HFF-Myc (cell line): ENCODE results near the gene LRP8.

Experiments used
- DNase-seq: peaks from one replicate; pipeline ENCODE4 v3.0.0-alpha.2; 2011; ENCODE audit warnings: low read depth; ENCODE audit errors: extremely low read depth
- H3K4me3 ChIP-seq: replicated peaks from 2 replicates; pipeline ENCODE4 v1.5.1; 2011; ENCODE audit warnings: low read depth, mild to moderate bottlenecking, control low read depth, low read length
- TF ChIP-seq, protein P1 (sequence below): IDR thresholded peaks from 2 replicates; pipeline ENCODE4 v1.5.1; 2012; ENCODE audit warnings: mild to moderate bottlenecking, low read depth, low read length, control low read depth; ENCODE audit errors: missing control alignments

LRP8 gene

DNA sequence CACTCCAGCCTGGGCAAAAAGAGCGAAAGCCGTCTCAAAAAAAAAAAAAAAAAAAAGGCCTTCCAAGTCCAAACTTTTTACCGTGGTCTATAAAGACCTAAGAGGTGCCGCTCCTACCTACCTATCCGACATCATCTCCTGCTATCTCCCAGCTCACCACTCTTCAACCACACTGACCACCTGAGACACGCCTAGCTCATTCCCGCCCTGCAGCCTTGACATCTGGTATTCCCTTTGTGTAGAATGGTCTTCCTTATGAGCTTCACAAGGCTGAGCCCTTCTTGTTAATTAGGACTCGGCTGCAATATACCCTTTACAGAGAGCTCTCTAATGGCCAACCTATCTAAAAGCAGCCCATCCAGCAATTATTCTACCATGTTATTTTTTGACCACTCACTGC lies 90.2 kb downstream of the LRP8 start:
- TF ChIP-seq, protein P1, sequence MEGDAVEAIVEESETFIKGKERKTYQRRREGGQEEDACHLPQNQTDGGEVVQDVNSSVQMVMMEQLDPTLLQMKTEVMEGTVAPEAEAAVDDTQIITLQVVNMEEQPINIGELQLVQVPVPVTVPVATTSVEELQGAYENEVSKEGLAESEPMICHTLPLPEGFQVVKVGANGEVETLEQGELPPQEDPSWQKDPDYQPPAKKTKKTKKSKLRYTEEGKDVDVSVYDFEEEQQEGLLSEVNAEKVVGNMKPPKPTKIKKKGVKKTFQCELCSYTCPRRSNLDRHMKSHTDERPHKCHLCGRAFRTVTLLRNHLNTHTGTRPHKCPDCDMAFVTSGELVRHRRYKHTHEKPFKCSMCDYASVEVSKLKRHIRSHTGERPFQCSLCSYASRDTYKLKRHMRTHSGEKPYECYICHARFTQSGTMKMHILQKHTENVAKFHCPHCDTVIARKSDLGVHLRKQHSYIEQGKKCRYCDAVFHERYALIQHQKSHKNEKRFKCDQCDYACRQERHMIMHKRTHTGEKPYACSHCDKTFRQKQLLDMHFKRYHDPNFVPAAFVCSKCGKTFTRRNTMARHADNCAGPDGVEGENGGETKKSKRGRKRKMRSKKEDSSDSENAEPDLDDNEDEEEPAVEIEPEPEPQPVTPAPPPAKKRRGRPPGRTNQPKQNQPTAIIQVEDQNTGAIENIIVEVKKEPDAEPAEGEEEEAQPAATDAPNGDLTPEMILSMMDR: no peak
- no peak for DNase-seq

DNA sequence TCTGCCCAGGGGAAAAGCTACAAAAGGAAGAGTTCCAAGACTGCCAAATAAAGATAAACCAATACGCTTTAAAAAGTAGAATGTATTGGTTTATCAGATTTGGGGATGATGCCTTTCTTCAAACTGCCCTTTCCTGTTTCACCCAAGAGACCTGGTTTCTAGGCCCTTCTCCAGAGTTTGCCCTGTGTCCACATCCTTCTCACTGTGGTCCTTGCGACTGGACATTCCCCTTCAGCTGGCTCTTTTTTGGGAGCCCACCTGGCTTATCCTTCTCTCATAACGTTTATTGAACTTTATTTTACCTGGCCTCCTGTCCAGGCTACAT lies 106.9 kb downstream of the LRP8 start:
- peak overlapping the region; percentile 79 for H3K4me3 ChIP-seq
- TF ChIP-seq, protein P1: no peak
- DNase-seq: no peak

More for the DNA sequence above, 90.2 kb downstream of the LRP8 start:
- peak overlapping the region; percentile 79 for H3K4me3 ChIP-seq

DNA sequence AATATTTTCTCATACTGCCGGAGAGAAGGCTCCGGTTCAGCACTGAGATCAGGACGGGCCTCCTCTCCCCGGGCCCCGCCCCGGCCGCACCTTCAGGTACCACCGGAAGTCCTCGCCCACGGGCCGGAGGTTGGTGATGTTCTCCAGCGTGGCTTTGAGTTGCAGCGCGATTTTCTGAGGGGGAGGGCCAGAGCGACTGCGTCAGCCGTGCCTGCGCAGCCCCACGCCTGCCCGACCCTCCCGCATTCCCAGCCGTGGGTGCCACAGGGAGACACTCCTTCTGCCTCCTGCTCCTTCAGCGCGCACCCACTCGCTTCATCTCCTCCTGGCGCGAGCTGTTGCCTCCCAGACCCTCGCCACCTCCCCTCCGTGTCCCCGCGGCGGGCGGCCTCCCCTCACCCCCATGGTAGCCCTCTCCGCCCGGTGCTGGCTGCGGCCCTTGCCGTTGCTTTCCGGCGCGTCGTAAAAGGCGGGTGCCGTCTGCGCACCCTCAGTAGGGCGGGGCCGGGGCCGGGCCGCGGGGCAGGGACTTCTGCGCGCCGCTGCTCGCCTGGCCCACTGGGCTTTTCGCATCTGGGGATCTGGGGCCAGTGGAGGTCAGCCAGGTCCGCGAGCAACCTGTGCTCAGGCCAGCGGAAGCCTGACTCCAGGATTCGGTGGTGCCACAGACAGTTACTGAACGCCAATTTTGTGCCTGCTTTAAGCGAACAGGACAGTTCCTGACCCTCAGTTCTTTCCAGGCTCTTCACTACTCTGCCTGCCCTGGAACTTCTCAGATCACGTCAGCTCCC lies 107.5 kb downstream of the LRP8 start, which contains the start of gene CZIB:
Gene CZIB, minus strand, starts transcription at position 464 of the 791 bp plus-strand sequence. Its CDS starts 59 bp downstream, at position 405.
- TF ChIP-seq, protein P1: no peak
- peak within 1 kb of the TSS; percentile 79 for H3K4me3 ChIP-seq
- peak; percentile 61 for DNase-seq

DNA sequence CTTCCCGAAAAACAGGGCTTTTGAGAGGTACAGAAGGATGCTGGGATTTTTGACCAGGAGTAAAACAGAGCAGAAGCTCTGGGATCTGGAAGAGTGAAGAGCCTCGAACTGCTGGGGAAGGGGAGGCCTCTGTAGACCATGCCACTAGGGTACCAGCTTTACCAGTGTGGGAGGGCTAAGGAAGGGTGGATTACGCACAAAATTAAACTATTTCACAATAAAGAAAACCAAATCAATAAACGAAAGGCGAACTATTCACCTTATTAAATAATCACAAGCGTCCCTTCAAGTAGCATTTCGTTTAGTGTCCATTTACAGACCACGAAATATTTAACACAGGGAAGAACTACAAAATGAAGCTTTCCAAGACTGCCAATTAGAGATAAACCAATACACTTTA lies 108.2 kb downstream of the LRP8 start:
- TF ChIP-seq, protein P1: no peak
- DNase-seq: no peak
- H3K4me3 ChIP-seq: peak overlapping the region; percentile 79

DNA sequence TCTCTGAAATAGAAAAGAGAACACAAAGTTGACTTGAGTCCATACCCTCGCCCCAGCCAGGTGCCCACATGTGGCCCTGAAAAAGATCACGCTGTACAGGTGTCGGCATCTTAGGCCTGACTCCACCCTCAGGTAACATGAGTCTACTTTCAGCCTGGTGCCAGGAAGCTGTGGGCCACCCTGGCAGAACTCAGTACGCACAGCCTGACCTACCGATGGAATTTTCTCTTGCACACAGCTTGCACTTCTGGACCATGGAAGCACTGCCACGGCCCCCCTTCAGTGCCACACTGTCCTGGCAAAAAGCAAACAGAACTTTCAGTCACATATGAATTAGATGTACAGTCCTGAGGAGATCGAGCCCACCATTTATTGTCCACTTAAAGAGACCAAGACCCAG lies 109.7 kb downstream of the LRP8 start:
- no peak for DNase-seq
- no peak overlapping the region for H3K4me3 ChIP-seq
- TF ChIP-seq, protein P1: no peak

DNA sequence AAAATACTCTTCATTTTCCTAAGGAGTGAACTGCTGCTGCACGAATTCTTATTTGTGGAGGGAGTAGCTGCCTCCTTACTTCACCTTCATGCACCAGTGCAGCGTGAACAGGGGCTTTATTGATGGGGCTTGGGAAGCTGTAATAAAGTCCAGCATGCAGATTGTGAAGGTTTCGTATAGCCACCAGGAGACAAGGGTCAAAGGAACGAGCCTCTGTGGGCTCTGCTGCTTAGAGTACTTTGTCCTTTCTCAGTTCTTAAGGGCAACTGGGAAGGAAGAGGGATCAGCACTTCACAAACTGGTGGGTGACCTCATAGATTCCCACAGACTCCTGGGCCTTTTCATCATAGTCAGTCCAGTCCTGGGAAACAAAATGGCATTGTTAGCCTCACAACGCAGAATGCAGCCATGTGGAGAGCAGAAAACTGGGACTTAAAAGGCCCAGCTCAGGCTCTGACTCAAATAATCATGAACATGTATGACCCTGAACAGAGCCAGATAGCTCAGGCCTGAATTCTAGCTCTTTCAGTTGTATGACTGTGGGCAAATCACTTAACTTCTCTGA lies 113.4 kb downstream of the LRP8 start:
- TF ChIP-seq, protein P1: no peak
- no peak for DNase-seq
- no peak overlapping the region for H3K4me3 ChIP-seq
